ENCODE measurements around the gene CXCR4. TPM values are rescaled to one million over a fixed set of nuclear protein-coding genes. Genes with fewer than 3 reads are reported as not detected.

Gene CXCR4
- total and polyA plus RNA-seq, 2 of the 4 experiments (the other 2 are of a cell fraction) = not detected

DNA sequence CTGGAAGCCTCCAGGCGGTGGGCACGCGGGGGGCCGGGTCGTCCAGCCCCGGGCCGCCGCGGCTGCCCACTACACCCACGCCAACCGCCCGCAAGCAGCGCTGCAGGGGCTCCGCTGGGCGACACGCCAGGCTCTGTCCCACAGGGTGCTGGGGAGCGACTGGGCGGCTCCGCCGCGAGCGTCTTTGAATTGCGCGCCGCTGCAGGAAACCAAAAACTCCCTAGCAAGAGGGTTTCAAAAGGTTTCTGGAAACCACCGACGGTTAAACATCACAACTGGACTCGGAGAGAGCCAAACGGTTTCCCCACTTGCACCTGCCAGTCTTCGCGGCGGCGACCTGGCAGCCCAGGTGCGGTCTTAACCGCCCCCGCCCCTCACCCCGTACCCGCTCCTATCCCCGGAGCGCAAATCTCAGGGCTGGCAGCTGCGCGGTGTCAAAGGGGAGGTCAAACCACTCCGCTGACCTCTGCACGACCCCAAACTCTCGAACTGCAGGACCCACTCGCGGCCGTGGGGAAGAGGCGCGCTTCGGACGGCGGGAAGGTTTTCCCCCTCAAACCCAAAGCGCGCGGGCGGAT is 1.0 kb downstream of the CXCR4 start:
- no peaks in the 10 kb centered on the region for H4K20me1 ChIP-seq (ENCODE audit: insufficient read depth, low read length)
- H2AK9ac ChIP-seq (replicated peaks; ENCODE audit: low read depth, low read length, poor library complexity) = no peak overlapping the region
- no TSS peak for BruUV-seq (replicated peaks)
- no peak overlapping the region for H4K5ac ChIP-seq (ENCODE audit: low read depth, low read length)
- no peak overlapping the region for H3K9ac ChIP-seq (ENCODE audit: low read depth, low read length)
- H2BK20ac ChIP-seq (ENCODE audit: low read depth, low read length) = no peak overlapping the region
- DNase-seq (no peak), ATAC-seq (ENCODE audit: low read depth) (no peak)
- H3K56ac ChIP-seq (ENCODE audit: extremely low read depth, insufficient read depth, low read length) = no peak overlapping the region
- no peaks in the 10 kb centered on the region for H3K9me1 ChIP-seq (ENCODE audit: insufficient read depth, low read length)
- ChIA-PET POLR2A (ENCODE audit: unreplicated experiment) (no interaction called here), CTCF (no interaction called here)
- H4K8ac ChIP-seq (ENCODE audit: low read depth in 2 of 2, low read length in 2 of 2) = no peak overlapping the region
- H3K23ac ChIP-seq (ENCODE audit: low read depth, low read length) = no peak overlapping the region
- no peak overlapping the region for H4K91ac ChIP-seq (ENCODE audit: insufficient read depth, low read depth, low read length)
- no peak overlapping the region; the same call in 1 of the 2 replicates for H3K4me2 ChIP-seq (ENCODE audit: low read depth, low read length)
- H3K18ac ChIP-seq (ENCODE audit: low read depth, low read length) = no peak overlapping the region
- H2AFZ ChIP-seq (replicated peaks; ENCODE audit: low read length, poor library complexity) = peak overlapping the region; percentile 68
- 3% methylated on average over 17 of the region's 57 CpGs; no CpG with 5 or more reads in 1 of the 2 experiments for WGBS, 2 experiments (ENCODE audit: extremely low coverage in 2 of 2, insufficient read length in 1 of 2)
- H3K27me3 ChIP-seq (ENCODE audit: control insufficient read depth, insufficient read depth, low read length) = peaks cover 55% of the 10 kb centered on the region
- H3K4ac ChIP-seq (ENCODE audit: low read depth, low read length) = no peak overlapping the region
- H3K4me3 ChIP-seq (ENCODE audit: insufficient read depth, low read depth, low read length) = no peak overlapping the region
- H3K36me3 ChIP-seq (ENCODE audit: control insufficient read depth, insufficient read depth, low read length) = no peaks in the 10 kb centered on the region
- dilution Hi-C loops (cut with HindIII; ENCODE audit: low sequenced_read_pairs, unreplicated experiment) = no loop called here
- peaks cover 1% of the 10 kb centered on the region; the same call in 1 of the 2 replicates for H3K4me1 ChIP-seq (ENCODE audit: control insufficient read depth, insufficient read depth, low read length)
- H2AK5ac ChIP-seq (ENCODE audit: low read depth, low read length) = no peak overlapping the region
- in situ Hi-C loops (cut with MboI; ENCODE audit: low sequenced_read_pairs) = no loop called here
- no peak overlapping the region for H2BK15ac ChIP-seq (ENCODE audit: low read depth, low read length)
- H2BK120ac ChIP-seq (ENCODE audit: low read depth, low read length) = no peak overlapping the region
- TF ChIP-seq RFX5 (IDR thresholded peaks at IDR 0.05; ENCODE audit: low read depth, low read length) = no peak
- no peak for TF ChIP-seq SMC3 (IDR thresholded peaks at IDR 0.05; ENCODE audit: low read depth, low read length)
- no peak for TF ChIP-seq MXI1 (IDR thresholded peaks at IDR 0.05; ENCODE audit: borderline replicate concordance, low read depth, low read length)
- TF ChIP-seq BHLHE40 (IDR thresholded peaks at IDR 0.05; ENCODE audit: low read depth, low read length) = no peak
- H3K79me1 ChIP-seq (ENCODE audit: low read depth in 1 of 2, low read length in 2 of 2) = no peaks in the 10 kb centered on the region
- H3K9me3 ChIP-seq (ENCODE audit: control insufficient read depth, insufficient read depth, low read length) = no peaks in the 10 kb centered on the region
- no peak overlapping the region for H3K27ac ChIP-seq (ENCODE audit: insufficient read depth, low read length)
- intact Hi-C loops (cut with micrococcal nuclease) = no loop called here
- no peak overlapping the region for H3K14ac ChIP-seq (replicated peaks; ENCODE audit: low read depth, low read length)
- no peak overlapping the region for H2BK5ac ChIP-seq (ENCODE audit: low read depth, low read length, poor library complexity, severe bottlenecking)
